HG03565 (cell line): Measurements from ENCODE around the gene SLAMF6.

ENCODE experiments used
- ATAC-seq: cut with Tn5 transposase; IDR thresholded peaks from one replicate; pipeline ENCODE4 v1.9.1; 2021; ENCODE audit warnings: mild to moderate bottlenecking, moderate library complexity; ENCODE audit not compliant: unreplicated experiment

The SLAMF6 gene

DNA sequence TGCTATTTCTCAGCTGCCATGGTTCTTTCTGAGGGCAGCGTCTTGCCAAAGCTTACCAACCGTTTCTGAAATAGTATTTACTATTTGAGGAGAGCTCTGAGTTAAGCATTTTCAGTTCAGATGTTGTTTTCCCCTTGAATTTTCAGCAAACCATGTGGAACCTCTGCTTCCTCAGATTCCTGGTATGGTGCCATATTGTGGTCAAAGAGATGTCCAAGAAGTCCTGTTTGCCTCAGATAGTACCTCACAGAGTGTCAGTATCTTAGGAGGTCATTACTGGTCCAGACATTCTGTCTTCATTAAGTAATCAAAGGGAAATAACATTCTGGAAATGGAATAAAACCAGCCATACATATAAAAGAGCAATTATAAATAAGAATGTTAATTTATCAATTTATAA is 86.1 kb downstream of the SLAMF6 start:
- no peak for ATAC-seq
